Measurements from ENCODE around the gene CELSR1. TPM values are rescaled to one million over a fixed set of nuclear protein-coding genes. Genes with fewer than 3 reads are reported as not detected.

CELSR1 gene
- total RNA-seq, 1 experiment from 2014 or later: 37.6 TPM

DNA sequence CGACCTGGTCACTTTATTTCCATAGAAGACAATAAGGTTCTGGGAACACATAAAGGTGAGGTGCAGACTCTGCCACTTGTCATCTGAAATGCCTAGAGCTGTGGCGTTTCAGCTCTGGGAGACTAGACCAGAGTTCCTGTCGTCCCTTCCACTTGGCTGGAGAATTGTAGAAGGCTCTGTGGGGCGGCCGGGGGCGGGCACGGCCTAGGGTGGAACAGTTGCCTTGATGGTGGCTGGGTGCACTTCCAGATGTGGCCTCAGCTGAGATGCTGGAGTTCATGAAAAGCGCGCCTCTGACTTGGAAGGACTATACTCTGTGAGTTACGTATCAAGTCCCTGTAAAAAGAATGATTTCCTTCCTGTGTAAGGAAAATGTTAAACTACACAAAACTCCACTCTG, 185.1 kb downstream of the CELSR1 start:
- no peak for TF ChIP-seq EZH2 (IDR thresholded peaks at IDR 0.05; ENCODE audit: low read depth)
- TF ChIP-seq, protein P1, sequence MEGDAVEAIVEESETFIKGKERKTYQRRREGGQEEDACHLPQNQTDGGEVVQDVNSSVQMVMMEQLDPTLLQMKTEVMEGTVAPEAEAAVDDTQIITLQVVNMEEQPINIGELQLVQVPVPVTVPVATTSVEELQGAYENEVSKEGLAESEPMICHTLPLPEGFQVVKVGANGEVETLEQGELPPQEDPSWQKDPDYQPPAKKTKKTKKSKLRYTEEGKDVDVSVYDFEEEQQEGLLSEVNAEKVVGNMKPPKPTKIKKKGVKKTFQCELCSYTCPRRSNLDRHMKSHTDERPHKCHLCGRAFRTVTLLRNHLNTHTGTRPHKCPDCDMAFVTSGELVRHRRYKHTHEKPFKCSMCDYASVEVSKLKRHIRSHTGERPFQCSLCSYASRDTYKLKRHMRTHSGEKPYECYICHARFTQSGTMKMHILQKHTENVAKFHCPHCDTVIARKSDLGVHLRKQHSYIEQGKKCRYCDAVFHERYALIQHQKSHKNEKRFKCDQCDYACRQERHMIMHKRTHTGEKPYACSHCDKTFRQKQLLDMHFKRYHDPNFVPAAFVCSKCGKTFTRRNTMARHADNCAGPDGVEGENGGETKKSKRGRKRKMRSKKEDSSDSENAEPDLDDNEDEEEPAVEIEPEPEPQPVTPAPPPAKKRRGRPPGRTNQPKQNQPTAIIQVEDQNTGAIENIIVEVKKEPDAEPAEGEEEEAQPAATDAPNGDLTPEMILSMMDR (conservative IDR thresholded peaks at IDR 0.05): no peak
- H3K9me3 ChIP-seq (ENCODE audit: insufficient read depth, low read depth): no peaks in the 10 kb centered on the region
- intact Hi-C loops (cut with micrococcal nuclease; ENCODE audit: unreplicated experiment): no loop called here
- H3K27ac ChIP-seq: no peak overlapping the region
- no peaks in the 10 kb centered on the region for H3K9me2 ChIP-seq (ENCODE audit: insufficient read depth)
- peaks cover 17% of the 10 kb centered on the region for H4K20me1 ChIP-seq (ENCODE audit: insufficient read depth)
- H2AFZ ChIP-seq: no peak overlapping the region
- BruUV-seq (replicated peaks): no TSS peak
- no peaks in the 10 kb centered on the region for H3K79me2 ChIP-seq (ENCODE audit: low read depth)
- peaks cover 25% of the 10 kb centered on the region for H3F3A ChIP-seq (ENCODE audit: insufficient read depth, low read depth)
- ChIA-PET POLR2A (ENCODE audit: unreplicated experiment) (interaction anchor here (0.7 kb wide), 1 partner anchor 181 kb away, joined by 3 read pairs; no protein-coding TSS in a partner anchor), CTCF (no interaction called here)
- DNase-seq: no peak
- H3K27me3 ChIP-seq (ENCODE audit: insufficient read depth, low read depth): no peaks in the 10 kb centered on the region
- 0 out of 2 replicates have a peak, but pooled peaks cover 12% of the 10 kb centered on the region for H3K36me3 ChIP-seq (ENCODE audit: low read depth)
- H3K4me3 ChIP-seq: no peak overlapping the region
- H3K4me1 ChIP-seq (replicated peaks; ENCODE audit: insufficient read depth): 0 out of 2 replicates have a peak, but pooled peaks cover 3% of the 10 kb centered on the region
- no peak overlapping the region for H3K4me2 ChIP-seq

DNA sequence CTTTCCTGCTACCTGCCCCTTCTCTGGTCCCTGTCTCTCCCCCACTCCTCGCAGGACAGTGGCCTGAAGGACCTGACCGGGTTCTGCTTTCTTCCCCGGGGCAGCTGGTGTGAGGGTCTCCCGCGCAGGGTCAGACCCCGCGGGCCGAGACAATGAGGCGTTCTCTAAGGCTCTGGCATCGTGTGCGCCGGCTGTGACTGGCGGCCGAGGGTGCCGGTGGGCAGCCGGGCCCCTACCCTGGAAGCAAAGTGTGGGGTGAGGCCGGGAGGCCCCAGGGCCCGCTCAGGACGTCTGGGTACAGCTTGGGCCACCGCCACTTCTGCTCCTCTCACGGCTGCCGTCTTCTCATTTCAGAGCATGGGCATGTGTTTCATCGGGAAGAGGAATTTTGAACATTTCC, 185.7 kb downstream of the CELSR1 start:
- intact Hi-C loops (cut with micrococcal nuclease; ENCODE audit: unreplicated experiment): no loop called here
- CTCF ChIA-PET: no interaction called here
- no peaks in the 10 kb centered on the region for H3K27me3 ChIP-seq (ENCODE audit: insufficient read depth, low read depth)

DNA sequence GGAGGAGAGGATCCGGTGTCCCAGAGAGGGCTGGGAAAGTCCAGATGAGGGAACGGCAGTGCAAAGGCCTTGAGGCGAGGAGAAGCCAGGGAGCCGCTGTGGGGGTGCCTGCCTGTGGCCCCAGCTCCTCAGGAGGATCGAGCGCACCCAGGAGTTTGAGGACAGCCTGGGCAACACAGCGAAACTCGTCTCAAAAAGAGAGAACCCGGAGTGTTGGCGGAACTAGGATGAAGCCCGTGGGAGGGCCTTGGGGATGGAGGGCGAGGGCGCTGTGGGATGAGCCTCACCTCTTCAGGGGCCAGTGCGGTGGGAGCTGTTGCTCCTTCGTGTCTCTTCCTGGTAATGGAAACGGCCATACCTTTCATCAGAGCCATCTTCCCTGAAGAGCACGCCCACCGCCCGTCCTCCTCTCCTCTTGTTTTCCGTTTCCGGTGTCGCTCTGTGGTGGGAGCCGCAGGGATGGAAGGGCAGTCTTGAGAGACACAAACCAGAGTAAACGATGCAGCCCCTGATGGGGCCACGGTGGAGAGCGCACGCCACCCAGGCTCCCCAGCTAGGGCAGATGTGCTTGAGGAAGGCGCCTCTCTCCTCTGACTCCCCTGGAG, 186.2 kb downstream of the CELSR1 start:
- Histone ChIP-seq H3F3A (ENCODE audit: insufficient read depth, low read depth) (peaks cover 25% of the 10 kb centered on the region), H3K27me3 (ENCODE audit: insufficient read depth, low read depth) (no peaks in the 10 kb centered on the region), H3K27ac (no peak overlapping the region), H3K9me3 (ENCODE audit: insufficient read depth, low read depth) (no peaks in the 10 kb centered on the region), H3K4me2 (no peak overlapping the region), H3K9me2 (ENCODE audit: insufficient read depth) (no peaks in the 10 kb centered on the region), H3K36me3 (ENCODE audit: low read depth) (peaks cover 20% of the 10 kb centered on the region; the same call in 1 of the 2 replicates), H2AFZ (no peak overlapping the region), H3K79me2 (ENCODE audit: low read depth) (no peaks in the 10 kb centered on the region), H3K4me3 (no peak overlapping the region), H3K4me1 (replicated peaks; ENCODE audit: insufficient read depth) (0 out of 2 replicates have a peak, but pooled peaks cover 3% of the 10 kb centered on the region), H4K20me1 (ENCODE audit: insufficient read depth) (peaks cover 14% of the 10 kb centered on the region)
- POLR2A ChIA-PET (ENCODE audit: unreplicated experiment): no interaction called here
- TF ChIP-seq EZH2 (IDR thresholded peaks at IDR 0.05; ENCODE audit: low read depth): no peak
- TF ChIP-seq, protein P1 (conservative IDR thresholded peaks at IDR 0.05): no peak
- DNase-seq: no peak
- CTCF ChIA-PET: no interaction called here
- intact Hi-C loops (cut with micrococcal nuclease; ENCODE audit: unreplicated experiment): no loop called here
- no TSS peak for BruUV-seq (replicated peaks)

More for the DNA sequence above, 185.7 kb downstream of the CELSR1 start:
- no TSS peak for BruUV-seq (replicated peaks)
- H3K4me3 ChIP-seq: no peak overlapping the region
- no peaks in the 10 kb centered on the region for H3K9me3 ChIP-seq (ENCODE audit: insufficient read depth, low read depth)
- no peak overlapping the region for H3K27ac ChIP-seq
- no peak for DNase-seq
- POLR2A ChIA-PET (ENCODE audit: unreplicated experiment): no interaction called here
- peaks cover 14% of the 10 kb centered on the region for H4K20me1 ChIP-seq (ENCODE audit: insufficient read depth)
- 0 out of 2 replicates have a peak, but pooled peaks cover 3% of the 10 kb centered on the region for H3K4me1 ChIP-seq (replicated peaks; ENCODE audit: insufficient read depth)
- H3K79me2 ChIP-seq (ENCODE audit: low read depth): no peaks in the 10 kb centered on the region
- no peak overlapping the region for H3K4me2 ChIP-seq
- H3F3A ChIP-seq (ENCODE audit: insufficient read depth, low read depth): peaks cover 25% of the 10 kb centered on the region
- 0 out of 2 replicates have a peak, but pooled peaks cover 15% of the 10 kb centered on the region for H3K36me3 ChIP-seq (ENCODE audit: low read depth)
- H2AFZ ChIP-seq: no peak overlapping the region
- H3K9me2 ChIP-seq (ENCODE audit: insufficient read depth): no peaks in the 10 kb centered on the region
- no peak for TF ChIP-seq EZH2 (IDR thresholded peaks at IDR 0.05; ENCODE audit: low read depth)
- TF ChIP-seq, protein P1 (conservative IDR thresholded peaks at IDR 0.05): no peak
